Adrenal gland (tissue), 12 donors: ENCODE data around the gene LRRC4C. TPM values are rescaled to one million over a fixed set of nuclear protein-coding genes. Genes with fewer than 3 reads are reported as not detected.

Experiments
- DNase-seq, 7 donors: peaks; one replicate each; pipeline ENCODE4 v3.0.0-alpha.2; 2019 to 2020
- H3K27ac ChIP-seq, 5 donors: fragments of 200-600 bp; sonication (generic) in 4 of 5; 1 replicate in 3 of 5; 2 replicates in 2 of 5; pipeline versions ENCODE4 v1.5.1 to v1.8.0; 2016 to 2020; ENCODE audit warnings: mild to moderate bottlenecking in 1 of 5
- H3K27me3 ChIP-seq: fragments of 200-600 bp; 2 replicates; pipeline ENCODE4 v1.8.0; 2021
- H3K36me3 ChIP-seq, 2 donors: fragments of 200-600 bp; replicated peaks in 1 of 2; 1 replicate in 1 of 2; 2 replicates in 1 of 2; pipeline versions ENCODE4 v1.5.1 to v1.8.0; 2018 to 2022
- H3K4me1 ChIP-seq, 2 donors: fragments of 200-600 bp; replicated peaks in 1 of 2; 1 replicate in 1 of 2; 2 replicates in 1 of 2; pipeline versions ENCODE4 v1.5.1 to v1.8.0; 2018 to 2021
- H3K4me3 ChIP-seq, 4 donors: fragments of 200-600 bp; sonication (generic) in 3 of 4; one replicate each; pipeline ENCODE4 v1.5.1; 2016 to 2018
- H3K9me3 ChIP-seq, 3 donors: fragments of 200-600 bp; sonication (generic) in 1 of 3; replicated peaks in 1 of 3; 1 replicate in 2 of 3; 2 replicates in 1 of 3; pipeline versions ENCODE4 v1.5.1 to v1.8.0; 2016 to 2021
- CTCF ChIP-seq, 6 experiments: fragments of 450-650 bp in 4 of 6; fragments of 200-600 bp in 2 of 6; sonication (generic) in 1 of 6; IDR thresholded peaks; 1 replicate in 5 of 6; 2 replicates in 1 of 6; pipeline versions ENCODE4 v1.5.1 to v1.8.0; 2016 to 2021; ENCODE audit warnings: antibody characterized with exemption in 6 of 6, mild to moderate bottlenecking in 2 of 6, moderate library complexity in 1 of 6
- POLR2A ChIP-seq, 2 donors: fragments of 450-650 bp; IDR thresholded peaks; one replicate each; pipeline ENCODE4 v1.6.1; 2017; ENCODE audit warnings: antibody characterized with exemption in 2 of 2, mild to moderate bottlenecking in 2 of 2, moderate library complexity in 1 of 2
- WGBS, 4 donors: extraction: QIAGEN DNeasy Blood & Tissue Kit in 2 of 4; methylation state at CpG; one replicate each; pipeline versions ENCODE4 v1.1.5 to v1.1.7; 2013 to 2017; 5-methylcytosine and 5-hydroxymethylcytosine counted together
- intact Hi-C, 2 donors: fragments of 100-400 bp; cut with DNase I; formaldehyde crosslinking; loops; one replicate each; pipeline versions ENCODE4 v1.14.1 to v1.15.0; 2022 to 2023
- polyA plus RNA-seq, 3 donors: library from polyadenylated mRNA; stranded (reverse); fragments of 200-250 nt in 2 of 3; fragments of 350-450 nt in 1 of 3; fragmentation: Illumina TruSeq in 1 of 3; extraction: RNeasy Lipid Tissue Mini Kit (QIAGEN cat#74804) in 1 of 3; gene quantifications; one replicate each; pipeline ENCODE4 v1.2.3, GENCODE V29; 2013 to 2014
- total RNA-seq, 9 donors: library from RNA; depleted of rRNA in 4 of 9; stranded (reverse); fragments of >200 nt in 4 of 9; fragments of 120-200 nt in 1 of 9; fragmentation: NEBNext Ultra II Directional in 1 of 9; extraction: Animal tissue kit (Norgen Biotek cat#: 25700) in 1 of 9; gene quantifications; one replicate each; pipeline versions ENCODE4 v1.1.0 to v1.2.4, GENCODE V29; 2013 to 2023
- donor health status: healthy with polysubstance abuse.
- donor health status: Bipolar disorder and iron deficiency.
- donor health status: DM: yes; HTN: yes; CAD: no.
- donor health status: DM: no; HTN: no; CAD: no.
- donor health status: DM: no; HTN: no; CAD: no.
- donor health status: DM: yes; HTN: yes; CAD: no.

LRRC4C gene
- total and polyA plus RNA-seq, 12 donors: 1.0 to 10.6 (median 5.5) TPM

GRCh38 chr11:40223596-40224330 is 1235.7 kb downstream of the LRRC4C start:
- TF ChIP-seq POLR2A (IDR thresholded peaks at IDR 0.05): no peak
- no peak for TF ChIP-seq CTCF (IDR thresholded peaks at IDR 0.05)
- intact Hi-C loops: no loop called here

GRCh38 chr11:40219401-40219800 is 1240.1 kb downstream of the LRRC4C start:
- H3K27me3 ChIP-seq: no peaks in the 10 kb centered on the region
- 69 to 78% (median 73%) methylated on average over 3 of the region's 3 CpGs for WGBS, 4 donors
- no peaks in the 10 kb centered on the region for H3K36me3 ChIP-seq
- H3K4me1 ChIP-seq: no peaks in the 10 kb centered on the region
- no peak overlapping the region for H3K4me3 ChIP-seq
- intact Hi-C loops: no loop called here
- no peak for DNase-seq
- TF ChIP-seq POLR2A (IDR thresholded peaks at IDR 0.05) (no peak), CTCF (IDR thresholded peaks at IDR 0.05) (no peak)
- no peaks in the 10 kb centered on the region for H3K9me3 ChIP-seq
- H3K27ac ChIP-seq: no peak overlapping the region

More at GRCh38 chr11:40223596-40224330, 1235.7 kb downstream of the LRRC4C start:
- Histone ChIP-seq H3K4me1 (no peaks in the 10 kb centered on the region), H3K27me3 (no peaks in the 10 kb centered on the region), H3K9me3 (no peaks in the 10 kb centered on the region), H3K27ac (no peak overlapping the region), H3K36me3 (no peaks in the 10 kb centered on the region), H3K4me3 (no peak overlapping the region)
- no peak for DNase-seq
- WGBS, 4 donors: 79 to 88% (median 84%) methylated on average over 2 of the region's 2 CpGs

GRCh38 chr11:40215556-40215955 is 1243.9 kb downstream of the LRRC4C start:
- Histone ChIP-seq H3K4me3 (no peak overlapping the region), H3K4me1 (no peaks in the 10 kb centered on the region), H3K9me3 (no peaks in the 10 kb centered on the region), H3K27ac (peak overlapping the region in 1 of 5 donors; percentile 4), H3K27me3 (no peaks in the 10 kb centered on the region), H3K36me3 (no peaks in the 10 kb centered on the region)
- intact Hi-C loops: no loop called here
- WGBS, 4 donors: 71 to 77% (median 76%) methylated on average over 2 of the region's 2 CpGs
- no peak for DNase-seq
- TF ChIP-seq POLR2A (IDR thresholded peaks at IDR 0.05): no peak
- TF ChIP-seq CTCF (IDR thresholded peaks at IDR 0.05): no peak

GRCh38 chr11:40207416-40207815 is 1252.0 kb downstream of the LRRC4C start:
- Histone ChIP-seq H3K4me1 (no peaks in the 10 kb centered on the region), H3K36me3 (no peaks in the 10 kb centered on the region), H3K27me3 (no peaks in the 10 kb centered on the region), H3K4me3 (no peak overlapping the region), H3K9me3 (no peaks in the 10 kb centered on the region), H3K27ac (no peak overlapping the region)
- TF ChIP-seq POLR2A (IDR thresholded peaks at IDR 0.05) (no peak), CTCF (IDR thresholded peaks at IDR 0.05) (no peak)
- no peak for DNase-seq
- intact Hi-C loops: no loop called here
